Measurements from ENCODE around the gene ALK.
"Not testable (repeated sequence)": the region's sequence is repeated elsewhere in the genome, so short reads cannot be mapped to it uniquely, and the experiment has no call there.

Gene ALK

GRCh38 chr2:29753671-29754444 lies 167.5 kb downstream of the ALK start:
- no peak for DNase-seq

- DNase-seq = no peak
These were observed 170.0 kb downstream of the ALK start for GRCh38 chr2:29751390-29751789.

- not testable (repeated sequence) for DNase-seq
These were observed 170.9 kb downstream of the ALK start for GRCh38 chr2:29750463-29750862.

- DNase-seq = no peak
These were observed 171.5 kb downstream of the ALK start for GRCh38 chr2:29749843-29750242.

- no peak for DNase-seq
These were observed 172.3 kb downstream of the ALK start for GRCh38 chr2:29749041-29749440.

- no peak for DNase-seq
These were observed 173.5 kb downstream of the ALK start for GRCh38 chr2:29747786-29748470.

- no peak for DNase-seq
These were observed 176.4 kb downstream of the ALK start for GRCh38 chr2:29744976-29745375.

GRCh38 chr2:29743516-29743915 lies 177.9 kb downstream of the ALK start:
- no peak for DNase-seq

- peak; percentile 30 for DNase-seq
These were observed 178.7 kb downstream of the ALK start for GRCh38 chr2:29742656-29743055.

GRCh38 chr2:29741132-29741531 lies 180.3 kb downstream of the ALK start:
- no peak for DNase-seq

GRCh38 chr2:29733965-29734364 lies 187.4 kb downstream of the ALK start:
- no peak for DNase-seq

GRCh38 chr2:29733213-29733612 lies 188.2 kb downstream of the ALK start:
- DNase-seq = no peak

- DNase-seq = no peak
These were observed 189.4 kb downstream of the ALK start for GRCh38 chr2:29731948-29732347.

GRCh38 chr2:29729932-29730331 lies 191.5 kb downstream of the ALK start:
- DNase-seq = no peak

GRCh38 chr2:29729401-29729800 lies 192.0 kb downstream of the ALK start:
- DNase-seq = no peak

- DNase-seq = no peak
These were observed 194.4 kb downstream of the ALK start for GRCh38 chr2:29726976-29727375.

GRCh38 chr2:29725610-29726009 lies 195.8 kb downstream of the ALK start:
- DNase-seq = no peak

- DNase-seq = no peak
These were observed 197.1 kb downstream of the ALK start for GRCh38 chr2:29724282-29724681.

- DNase-seq = no peak
These were observed 198.0 kb downstream of the ALK start for GRCh38 chr2:29723255-29724001.

- DNase-seq = no peak
These were observed 201.7 kb downstream of the ALK start for GRCh38 chr2:29719639-29720038.

GRCh38 chr2:29718076-29718686 lies 203.2 kb downstream of the ALK start:
- DNase-seq = no peak

GRCh38 chr2:29715655-29716054 lies 205.7 kb downstream of the ALK start:
- no peak for DNase-seq

GRCh38 chr2:29714333-29714732 lies 207.1 kb downstream of the ALK start:
- no peak for DNase-seq
